Ovary (tissue), 9 donors: ENCODE data around the gene RNF5. TPM values are rescaled to one million over a fixed set of nuclear protein-coding genes. Genes with fewer than 3 reads are reported as not detected.

ENCODE experiments used
- DNase-seq, 5 donors: peaks; one replicate each; pipeline ENCODE4 v3.0.0-alpha.2; 2019 to 2020
- H3K27ac ChIP-seq, 2 donors: fragments of 200-600 bp; one replicate each; pipeline versions ENCODE4 v1.5.1 to v1.8.0; 2019 to 2022
- H3K27me3 ChIP-seq: fragments of 200-600 bp; one replicate; pipeline ENCODE4 v1.8.0; 2022
- H3K36me3 ChIP-seq: fragments of 200-600 bp; sonication (generic); one replicate; pipeline ENCODE4 v1.5.1; 2019
- H3K4me1 ChIP-seq: one replicate; pipeline ENCODE4 v1.8.1; 2013; ENCODE audit warnings: mild to moderate bottlenecking, moderate library complexity; ENCODE audit not compliant: insufficient read depth
- H3K4me3 ChIP-seq: fragments of 200-600 bp; sonication (generic); one replicate; pipeline ENCODE4 v1.5.1; 2017
- H3K9me3 ChIP-seq, 2 donors: fragments of 200-600 bp in 1 of 2; sonication (generic) in 1 of 2; one replicate each; pipeline versions ENCODE4 v1.5.1 to v1.8.1; 2013 to 2019; ENCODE audit warnings: mild to moderate bottlenecking in 1 of 2, moderate library complexity in 1 of 2
- EP300 ChIP-seq: sonication (generic); formaldehyde crosslinking; IDR thresholded peaks from one replicate; pipeline ENCODE4 v1.6.1; 2017; ENCODE audit warnings: antibody characterized with exemption
- POLR2A ChIP-seq: fragments of 450-650 bp; IDR thresholded peaks from one replicate; pipeline ENCODE4 v1.6.1; 2017; ENCODE audit warnings: antibody characterized with exemption, mild to moderate bottlenecking, moderate library complexity
- WGBS, 3 donors: extraction: QIAGEN DNeasy Blood & Tissue Kit in 1 of 3; methylation state at CpG; one replicate each; pipeline versions ENCODE4 v1.1.5 to v1.1.7; 2013 to 2017; 5-methylcytosine and 5-hydroxymethylcytosine counted together
- intact Hi-C, 4 donors: fragments of 100-400 bp; cut with DNase I; formaldehyde crosslinking; loops; one replicate each; pipeline versions ENCODE4 v1.11.0 to v1.15.1; 2022 to 2023
- polyA plus RNA-seq, 2 donors: library from polyadenylated mRNA; stranded (reverse); fragments of 200-250 nt in 1 of 2; fragments of 350-450 nt in 1 of 2; fragmentation: Illumina TruSeq in 1 of 2; extraction: RNeasy Lipid Tissue Mini Kit (QIAGEN cat#74804) in 1 of 2; gene quantifications; one replicate each; pipeline ENCODE4 v1.2.3, GENCODE V29; 2013 to 2014
- total RNA-seq, 7 donors: library from RNA; depleted of rRNA in 2 of 7; stranded (reverse); fragments of >200 nt in 2 of 7; fragmentation: NEBNext Ultra II Directional in 3 of 7; extraction: Animal tissue kit (Norgen Biotek cat#: 25700) in 3 of 7; gene quantifications; one replicate each; pipeline versions ENCODE4 v1.1.0 to v1.2.4, GENCODE V29; 2016 to 2023
- TF ChIP-seq, protein P1 (sequence below), 3 donors: fragments of 450-650 bp in 2 of 3; fragments of 200-600 bp in 1 of 3; IDR thresholded peaks; one replicate each; pipeline versions ENCODE4 v1.5.1 to v1.8.0; 2016 to 2022; ENCODE audit warnings: antibody characterized with exemption in 3 of 3, mild to moderate bottlenecking in 1 of 3
- donor health status: DM: no; HTN: no; CAD: no; lungs with moderate emphysema.
- donor health status: DM: no; HTN: no; CAD: no.
- donor health status: Bipolar disorder and iron deficiency.
- donor health status: DM: yes; HTN: yes; CAD: no.
- donor health status: DM: no; HTN: no; CAD: no.
- donor health status: DM: yes; HTN: yes; CAD: no.

RNF5 gene
- total and polyA plus RNA-seq, 9 donors = 49.2 to 103 (median 78.5) TPM

DNA sequence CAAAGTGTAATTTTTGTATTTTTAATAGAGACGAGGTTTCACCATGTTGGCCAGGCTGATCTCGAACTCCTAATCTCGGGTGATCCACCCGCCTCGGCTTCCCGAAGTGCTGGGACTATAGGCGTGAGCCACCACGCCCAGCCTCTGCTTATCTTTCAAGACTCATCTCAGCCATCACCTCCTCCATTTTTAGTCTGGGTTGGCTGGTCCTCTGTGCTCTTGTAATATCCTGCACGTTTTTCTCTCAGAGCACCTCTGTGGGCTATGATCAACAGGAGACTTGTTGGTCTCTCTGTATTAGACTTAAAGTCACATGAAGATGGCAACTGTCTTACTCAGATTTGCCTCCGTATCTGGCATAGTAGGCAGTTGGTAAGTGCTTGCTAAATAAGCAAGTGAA lies 38.1 kb downstream of the RNF5 start:
- H3K9me3 ChIP-seq = no peaks in the 10 kb centered on the region
- H3K27ac ChIP-seq = no peak overlapping the region
- TF ChIP-seq POLR2A (no peak), EP300 (no peak)
- TF ChIP-seq, protein P1, sequence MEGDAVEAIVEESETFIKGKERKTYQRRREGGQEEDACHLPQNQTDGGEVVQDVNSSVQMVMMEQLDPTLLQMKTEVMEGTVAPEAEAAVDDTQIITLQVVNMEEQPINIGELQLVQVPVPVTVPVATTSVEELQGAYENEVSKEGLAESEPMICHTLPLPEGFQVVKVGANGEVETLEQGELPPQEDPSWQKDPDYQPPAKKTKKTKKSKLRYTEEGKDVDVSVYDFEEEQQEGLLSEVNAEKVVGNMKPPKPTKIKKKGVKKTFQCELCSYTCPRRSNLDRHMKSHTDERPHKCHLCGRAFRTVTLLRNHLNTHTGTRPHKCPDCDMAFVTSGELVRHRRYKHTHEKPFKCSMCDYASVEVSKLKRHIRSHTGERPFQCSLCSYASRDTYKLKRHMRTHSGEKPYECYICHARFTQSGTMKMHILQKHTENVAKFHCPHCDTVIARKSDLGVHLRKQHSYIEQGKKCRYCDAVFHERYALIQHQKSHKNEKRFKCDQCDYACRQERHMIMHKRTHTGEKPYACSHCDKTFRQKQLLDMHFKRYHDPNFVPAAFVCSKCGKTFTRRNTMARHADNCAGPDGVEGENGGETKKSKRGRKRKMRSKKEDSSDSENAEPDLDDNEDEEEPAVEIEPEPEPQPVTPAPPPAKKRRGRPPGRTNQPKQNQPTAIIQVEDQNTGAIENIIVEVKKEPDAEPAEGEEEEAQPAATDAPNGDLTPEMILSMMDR (IDR thresholded peaks at IDR 0.05) = no peak
- no peaks in the 10 kb centered on the region for H3K27me3 ChIP-seq
- no peak for DNase-seq
- H3K36me3 ChIP-seq = no peaks in the 10 kb centered on the region
- no peak overlapping the region for H3K4me3 ChIP-seq
- 83 to 88% (median 87%) methylated on average over 10 of the region's 10 CpGs for WGBS, 3 donors
- no peaks in the 10 kb centered on the region for H3K4me1 ChIP-seq
- intact Hi-C loops = no loop called here

DNA sequence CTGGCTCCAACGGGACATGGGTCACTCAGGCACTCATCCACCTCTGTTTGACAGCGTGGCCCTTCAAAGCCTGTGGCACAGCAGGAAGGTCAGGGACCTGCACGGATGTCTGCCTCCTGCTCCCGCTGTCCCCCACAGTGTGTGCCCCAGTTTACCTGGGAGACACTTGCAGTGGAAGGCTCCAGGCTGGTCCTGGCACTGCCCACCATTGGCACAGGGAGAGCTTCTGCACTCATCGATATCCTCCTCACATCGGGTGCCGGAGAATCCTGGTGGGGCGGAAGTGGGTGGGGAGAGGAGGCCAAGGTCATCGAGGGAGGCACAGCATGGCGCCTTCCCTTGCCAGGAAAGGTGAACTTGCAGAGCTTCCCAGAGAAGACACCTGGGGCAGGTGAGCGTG lies 38.8 kb downstream of the RNF5 start:
- intact Hi-C loops = no loop called here
- WGBS, 3 donors = 83 to 87% (median 84%) methylated on average over 11 of the region's 11 CpGs
- Histone ChIP-seq H3K27ac (no peak overlapping the region), H3K36me3 (no peaks in the 10 kb centered on the region), H3K4me1 (no peaks in the 10 kb centered on the region), H3K4me3 (no peak overlapping the region), H3K27me3 (no peaks in the 10 kb centered on the region), H3K9me3 (no peaks in the 10 kb centered on the region)
- TF ChIP-seq, protein P1 (IDR thresholded peaks at IDR 0.05) = no peak
- TF ChIP-seq EP300 (no peak), POLR2A (no peak)
- DNase-seq = no peak

DNA sequence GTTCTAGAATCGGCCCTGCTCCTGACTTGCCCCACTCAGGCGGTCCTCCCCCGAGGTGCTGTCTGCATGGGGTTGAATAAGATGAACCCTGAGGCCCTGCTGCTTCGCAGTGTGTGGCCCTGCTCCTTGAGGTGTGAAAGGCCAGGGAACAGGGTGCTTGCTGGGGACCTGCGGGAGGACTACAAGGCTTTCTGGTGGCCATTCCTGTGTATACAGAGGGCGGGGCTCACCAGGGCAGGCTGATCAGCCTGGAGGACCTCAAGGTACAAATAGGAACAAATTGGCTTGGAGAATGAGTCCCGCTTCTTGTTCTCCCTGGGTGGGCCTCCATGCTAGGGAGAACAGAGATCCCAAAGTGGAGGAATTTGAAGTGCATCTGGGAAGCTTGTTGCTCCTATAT lies 40.0 kb downstream of the RNF5 start:
- intact Hi-C loops = no loop called here
- no peaks in the 10 kb centered on the region for H3K36me3 ChIP-seq
- no peaks in the 10 kb centered on the region for H3K27me3 ChIP-seq
- H3K27ac ChIP-seq = no peak overlapping the region
- no peak for DNase-seq
- 78 to 85% (median 83%) methylated on average over 7 of the region's 7 CpGs for WGBS, 3 donors
- no peaks in the 10 kb centered on the region for H3K9me3 ChIP-seq
- H3K4me3 ChIP-seq = no peak overlapping the region
- no peak for TF ChIP-seq EP300
- no peak for TF ChIP-seq POLR2A
- TF ChIP-seq, protein P1 (IDR thresholded peaks at IDR 0.05) = no peak
- no peaks in the 10 kb centered on the region for H3K4me1 ChIP-seq

DNA sequence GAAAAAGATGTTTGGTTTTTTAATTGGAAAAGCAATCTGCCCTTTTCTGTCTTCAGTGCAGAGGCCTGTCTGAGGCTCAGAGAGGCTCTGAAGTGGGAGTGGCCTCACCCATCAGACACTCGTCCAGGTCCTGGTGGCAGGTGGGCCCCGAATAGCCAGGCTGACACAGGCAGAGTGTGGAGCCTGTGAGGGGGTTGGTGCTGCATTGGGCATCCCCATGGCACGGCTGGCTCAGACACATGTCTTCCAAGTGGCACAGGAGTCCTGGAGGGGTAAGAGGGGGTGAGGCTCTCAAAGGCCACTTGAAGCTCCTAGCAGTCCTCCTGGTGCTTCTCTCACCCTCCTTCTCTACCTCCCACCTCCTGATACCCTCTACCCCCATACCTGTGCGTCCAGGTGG lies 41.8 kb downstream of the RNF5 start:
- Histone ChIP-seq H3K36me3 (no peaks in the 10 kb centered on the region), H3K4me1 (no peaks in the 10 kb centered on the region), H3K9me3 (no peaks in the 10 kb centered on the region), H3K4me3 (no peak overlapping the region), H3K27ac (no peak overlapping the region), H3K27me3 (no peaks in the 10 kb centered on the region)
- WGBS, 3 donors = 56 to 68% (median 64%) methylated on average over 4 of the region's 4 CpGs
- no peak for DNase-seq
- intact Hi-C loops = no loop called here
- TF ChIP-seq EP300 (no peak), POLR2A (no peak)
- TF ChIP-seq, protein P1 (IDR thresholded peaks at IDR 0.05) = no peak
